Posterior vena cava (tissue), 2 donors: ENCODE measurements around the gene SPOCK1. TPM values are rescaled to one million over a fixed set of nuclear protein-coding genes. Genes with fewer than 3 reads are reported as not detected.

Experiments
- DNase-seq: peaks from one replicate; pipeline ENCODE4 v3.0.0-alpha.2; 2020; ENCODE audit warnings: low spot score
- intact Hi-C, 2 donors: fragments of 100-400 bp; cut with DNase I; formaldehyde crosslinking; loops; one replicate each; pipeline versions ENCODE4 v1.14.1 to v1.14.2; 2022 to 2023
- total RNA-seq, 2 donors: library from RNA; stranded (reverse); fragmentation: NEBNext Ultra II Directional; extraction: Animal tissue kit (Norgen Biotek cat#: 25700); gene quantifications; one replicate each; pipeline ENCODE4 v1.2.1, GENCODE V29; 2021
- donor health status: DM: yes; HTN: yes; CAD: no.
- donor health status: DM: yes; HTN: yes; CAD: no.

SPOCK1 gene
- total RNA-seq, 2 donors from 2014 or later, result 100 to 106 TPM

DNA sequence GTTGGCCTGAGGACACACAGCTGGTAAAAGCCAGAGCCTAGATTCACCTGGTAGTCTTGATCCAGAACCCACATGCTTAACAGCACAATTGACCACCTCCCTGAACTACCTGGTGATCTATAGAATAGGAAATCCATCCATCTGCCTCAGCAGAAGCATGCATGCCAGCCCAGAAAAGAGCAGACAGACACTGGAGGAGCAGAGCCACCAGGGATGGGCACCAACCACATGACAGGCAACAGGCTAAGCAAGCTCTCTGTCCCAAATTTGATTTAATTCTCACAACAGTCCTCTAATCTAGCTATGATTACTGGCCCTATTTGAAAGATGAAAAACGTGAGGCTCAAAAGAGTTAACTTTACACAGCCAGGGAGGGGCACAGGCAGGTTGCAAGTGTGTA lies 208.1 kb downstream of the SPOCK1 start:
- intact Hi-C loops, result no loop called here
- no peak for DNase-seq

DNA sequence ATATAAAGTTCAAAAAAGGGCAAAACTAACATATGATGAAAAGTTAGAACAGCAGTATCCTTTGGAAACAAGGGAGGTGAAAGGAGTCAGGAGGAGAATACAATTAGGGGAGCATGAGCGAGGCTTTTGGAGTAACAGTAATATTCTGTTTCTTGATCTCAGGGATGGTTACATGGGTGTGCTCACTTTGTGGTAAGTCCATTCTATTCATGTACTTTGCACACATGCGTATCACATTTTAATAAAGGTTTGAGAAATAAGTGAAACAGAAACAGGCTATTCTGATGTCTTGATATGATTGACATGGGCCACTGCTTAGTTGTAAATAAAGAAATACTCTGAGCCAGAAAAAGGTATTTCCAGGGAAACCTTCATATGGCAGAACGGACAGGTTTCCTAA lies 208.8 kb downstream of the SPOCK1 start:
- DNase-seq, result no peak
- intact Hi-C loops, result no loop called here

GRCh38 chr5:137289856-137290255 lies 209.3 kb downstream of the SPOCK1 start:
- intact Hi-C loops, result no loop called here

DNA sequence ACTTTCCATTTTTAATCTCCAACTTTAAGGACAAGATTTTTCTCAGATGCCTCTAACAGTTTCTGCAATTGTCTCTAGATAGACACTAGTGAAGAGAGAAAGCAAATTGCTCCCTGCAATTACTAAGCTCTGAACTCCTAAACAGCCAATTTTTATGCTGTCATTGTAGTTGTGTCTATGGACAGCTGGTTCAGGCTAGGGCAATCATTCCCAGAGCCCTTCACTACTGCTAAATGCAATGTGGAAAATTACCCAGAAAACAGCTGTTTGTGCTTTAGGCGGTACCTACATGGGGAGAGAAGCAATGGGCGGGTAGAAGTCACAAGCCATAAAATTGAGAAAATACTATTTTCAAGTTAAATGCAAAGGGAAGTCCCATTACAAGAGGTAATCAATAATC lies 211.6 kb downstream of the SPOCK1 start:
- intact Hi-C loops, result no loop called here

More at GRCh38 chr5:137289856-137290255, 209.3 kb downstream of the SPOCK1 start:
- no peak for DNase-seq

DNA sequence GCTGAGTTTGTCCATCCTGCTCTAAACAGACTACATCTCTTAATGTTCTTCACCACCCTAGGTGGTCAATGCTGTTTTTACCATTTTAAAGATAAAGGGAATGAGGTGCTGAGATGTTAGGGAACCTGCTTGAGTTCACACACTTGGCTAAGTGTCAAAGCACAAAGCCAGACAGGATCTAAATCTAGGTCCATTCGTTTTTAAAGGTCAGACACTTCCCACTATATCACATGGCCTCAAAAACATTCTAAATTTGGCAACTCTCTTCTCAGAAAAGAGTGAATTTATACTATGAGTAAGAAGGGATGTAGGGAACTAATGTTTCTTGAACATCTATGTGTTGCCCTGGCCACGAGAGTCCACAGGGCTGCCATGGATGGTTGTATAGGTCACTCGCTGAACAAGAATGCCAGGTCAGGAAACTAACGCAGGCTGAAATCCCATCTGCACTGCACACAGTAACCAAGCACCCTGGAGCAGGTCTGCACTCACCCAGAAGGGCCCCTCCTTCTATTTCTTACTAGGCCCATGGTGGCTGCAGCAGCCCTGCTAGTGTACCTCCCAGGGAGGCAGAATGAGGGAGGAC lies 213.0 kb downstream of the SPOCK1 start:
- intact Hi-C loops, result no loop called here
- DNase-seq, result no peak

More for the DNA sequence above, 211.6 kb downstream of the SPOCK1 start:
- DNase-seq, result no peak

GRCh38 chr5:137283801-137284200 lies 215.3 kb downstream of the SPOCK1 start:
- intact Hi-C loops, result no loop called here
- DNase-seq, result no peak

DNA sequence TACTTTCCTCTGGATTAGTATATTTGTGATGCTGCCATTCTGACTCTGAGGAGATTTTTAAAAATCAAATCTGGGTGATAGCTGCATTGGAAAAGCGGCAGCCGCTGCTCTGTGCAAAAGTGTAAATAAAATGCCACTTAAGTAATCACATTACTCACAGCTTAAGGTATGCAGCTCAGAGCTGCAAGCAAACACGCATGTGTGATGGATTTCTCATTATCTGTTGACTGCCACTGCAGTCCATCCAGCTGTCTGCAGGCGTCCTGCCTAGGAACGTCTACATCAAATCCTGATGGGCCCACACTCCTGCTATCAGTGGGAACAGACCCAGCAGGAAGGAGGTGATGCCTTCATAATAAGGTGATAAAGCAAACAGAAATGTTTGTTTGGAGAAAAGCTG lies 216.9 kb downstream of the SPOCK1 start:
- intact Hi-C loops, result no loop called here
- no peak for DNase-seq

DNA sequence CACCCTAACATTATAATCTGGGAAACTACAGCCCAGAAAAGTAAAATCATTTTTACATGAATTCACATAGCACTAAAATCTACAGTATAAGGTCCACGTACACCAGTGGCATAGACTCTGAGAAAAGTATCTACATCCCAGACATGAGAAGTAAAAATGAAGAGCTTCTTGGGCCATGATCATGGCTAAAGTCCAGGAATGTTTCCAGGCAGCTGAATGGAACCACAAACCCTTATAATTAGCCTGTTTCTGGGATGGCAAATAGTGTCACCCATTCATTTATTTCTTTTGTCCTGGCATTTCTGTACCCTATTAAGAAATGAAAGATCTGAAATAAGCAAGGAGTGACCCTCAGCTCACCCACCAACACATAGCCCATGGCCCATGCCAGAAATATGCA lies 217.9 kb downstream of the SPOCK1 start:
- intact Hi-C loops, result no loop called here
- no peak for DNase-seq

DNA sequence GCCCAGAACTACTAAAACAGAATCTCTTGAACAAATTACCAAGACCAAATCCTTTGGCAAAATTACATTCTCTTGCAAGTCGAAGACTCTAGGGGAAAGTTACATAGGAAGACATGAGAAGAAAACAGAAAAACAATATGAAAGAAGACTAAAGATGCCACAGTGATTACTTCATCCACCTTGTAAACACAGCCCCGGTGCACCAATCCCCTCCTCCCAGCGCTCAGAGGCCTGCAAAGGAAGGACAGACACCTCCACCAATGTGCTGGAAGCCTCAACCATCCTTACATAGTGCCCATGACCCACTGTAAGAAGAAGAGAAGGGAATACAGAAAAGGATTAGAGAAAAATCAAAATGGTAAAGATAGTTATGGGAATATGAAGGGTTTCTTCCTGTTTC lies 218.5 kb downstream of the SPOCK1 start:
- intact Hi-C loops, result no loop called here
- no peak for DNase-seq

GRCh38 chr5:137279521-137280231 lies 219.4 kb downstream of the SPOCK1 start:
- no peak for DNase-seq
- intact Hi-C loops, result loop anchor here in 1 of 2 donors (5.0 kb wide), 1 partner anchor 212 kb away; no protein-coding TSS in a partner anchor

DNA sequence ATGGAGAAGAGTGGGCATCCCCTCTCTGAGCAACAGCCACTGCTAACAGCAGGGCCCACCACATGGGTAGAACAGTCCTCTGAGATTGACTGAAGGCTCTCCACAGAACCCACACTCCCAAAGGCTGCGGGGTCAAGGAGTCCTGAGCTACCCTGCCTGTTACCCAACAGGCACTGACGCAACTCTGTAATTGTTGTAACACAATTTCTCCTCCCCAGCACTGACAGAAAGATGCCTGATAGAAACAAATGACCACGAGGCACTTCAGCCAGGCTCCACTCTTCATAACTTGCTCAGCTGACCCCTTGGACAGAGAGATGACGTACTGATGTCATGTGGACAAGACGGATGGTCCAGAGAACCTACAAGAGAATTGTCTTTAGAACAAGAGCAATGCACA lies 220.7 kb downstream of the SPOCK1 start:
- no peak for DNase-seq
- intact Hi-C loops, result loop anchor here in 1 of 2 donors (5.0 kb wide), 1 partner anchor 211 kb away; no protein-coding TSS in a partner anchor

- intact Hi-C loops, result loop anchor here in 1 of 2 donors (5.0 kb wide), 1 partner anchor 208 kb away; no protein-coding TSS in a partner anchor
- DNase-seq, result no peak
Observed at GRCh38 chr5:137275083-137275482, 224.0 kb downstream of the SPOCK1 start.

- DNase-seq, result no peak
- intact Hi-C loops, result no loop called here
Observed at GRCh38 chr5:137273511-137273910, 225.6 kb downstream of the SPOCK1 start.

DNA sequence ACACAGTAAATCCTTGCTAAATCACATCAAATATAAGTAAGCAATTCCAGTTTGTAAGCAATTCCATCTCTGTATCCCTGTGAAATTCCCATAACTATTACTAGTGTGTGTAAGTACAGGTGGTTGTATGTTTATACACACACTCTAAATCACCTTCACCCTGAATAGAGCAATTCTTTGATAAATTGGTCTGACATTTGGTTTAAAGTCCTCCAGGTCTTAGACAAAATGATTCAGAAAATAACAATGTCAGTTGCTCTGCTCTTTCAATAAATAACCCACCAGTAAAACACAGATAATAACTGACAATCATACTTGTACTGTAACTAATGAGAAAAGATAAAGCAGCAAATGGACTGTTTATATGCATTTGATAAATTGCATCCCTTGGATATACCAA lies 226.3 kb downstream of the SPOCK1 start:
- DNase-seq, result no peak
- intact Hi-C loops, result no loop called here

DNA sequence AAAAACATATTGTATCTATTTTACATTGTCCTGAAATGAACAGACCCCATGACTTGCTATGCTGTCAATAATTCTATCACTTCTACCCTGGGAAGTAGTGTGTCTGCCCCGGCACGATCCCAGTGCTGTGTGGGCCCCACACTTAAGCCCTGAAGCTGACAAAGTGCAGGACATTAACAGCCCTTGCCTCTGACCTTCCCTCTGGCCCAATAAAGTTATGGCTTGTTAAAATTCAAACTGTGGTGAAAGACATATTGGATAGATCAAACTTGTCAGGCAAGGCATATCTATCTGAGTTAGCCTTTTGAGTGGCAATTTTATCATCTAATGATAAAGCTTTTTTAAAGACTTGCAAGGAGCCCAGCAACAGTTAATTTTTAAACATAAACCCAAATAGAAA lies 229.2 kb downstream of the SPOCK1 start:
- intact Hi-C loops, result no loop called here
- DNase-seq, result no peak

DNA sequence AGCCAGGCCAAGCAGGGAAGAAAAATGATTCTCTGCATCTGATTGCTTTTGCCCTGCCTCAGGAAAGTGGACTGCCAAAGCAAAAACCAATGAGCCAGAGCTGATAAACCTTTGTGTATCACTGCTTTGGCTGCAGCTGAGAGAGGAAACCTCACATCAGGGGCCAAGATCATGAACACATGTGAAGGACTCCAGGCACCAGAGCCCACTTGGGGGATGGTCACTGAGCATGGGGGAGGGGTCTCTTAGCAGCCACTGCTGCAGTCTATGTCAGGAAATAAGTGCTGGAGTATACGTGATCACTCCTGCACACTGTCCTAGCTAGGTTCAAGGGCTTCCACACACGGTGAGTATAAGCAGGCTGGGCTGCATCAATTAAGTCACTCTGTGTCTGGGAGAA lies 229.9 kb downstream of the SPOCK1 start:
- intact Hi-C loops, result no loop called here
- DNase-seq, result no peak

GRCh38 chr5:137268646-137269045 lies 230.5 kb downstream of the SPOCK1 start:
- DNase-seq, result no peak
- intact Hi-C loops, result no loop called here

DNA sequence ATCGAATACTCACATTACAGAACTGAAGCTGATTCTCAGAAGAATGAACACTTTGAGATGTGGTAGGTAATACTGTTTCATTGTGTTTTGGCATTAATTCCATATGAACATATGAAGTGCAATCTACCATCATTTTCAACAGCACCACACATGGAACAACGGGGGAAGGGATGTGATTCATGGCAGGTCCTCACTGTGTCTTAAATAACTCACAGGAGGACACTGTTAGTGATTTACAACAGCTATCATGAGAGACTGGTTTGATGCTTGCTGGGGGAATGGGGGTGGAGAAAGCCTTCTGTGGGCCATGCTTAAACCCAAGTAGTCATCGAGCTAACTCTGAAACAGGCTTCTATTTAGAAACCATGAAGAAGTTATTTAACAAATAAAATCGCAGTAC lies 232.9 kb downstream of the SPOCK1 start:
- intact Hi-C loops, result no loop called here
- DNase-seq, result no peak

- intact Hi-C loops, result no loop called here
- no peak for DNase-seq
Observed at GRCh38 chr5:137265457-137265856, 233.7 kb downstream of the SPOCK1 start.

DNA sequence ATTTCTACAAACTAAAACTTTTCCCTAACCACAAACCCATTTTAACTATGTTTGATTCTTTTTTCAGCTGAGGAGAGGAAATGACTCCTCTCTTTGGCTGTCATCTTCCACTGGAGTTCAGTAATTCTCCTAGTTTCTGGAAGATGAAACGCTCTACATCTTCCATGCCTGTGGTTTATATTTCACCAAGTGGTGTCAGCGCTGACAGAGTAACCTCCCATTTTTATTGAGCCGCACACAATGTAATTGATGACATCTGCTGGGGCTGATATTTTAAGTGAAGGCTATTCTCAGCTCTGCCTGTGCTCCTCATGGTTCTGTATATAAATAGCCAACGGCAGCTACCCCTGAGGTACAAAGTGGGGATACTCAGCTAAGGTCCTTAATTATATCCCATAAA lies 234.6 kb downstream of the SPOCK1 start:
- intact Hi-C loops, result no loop called here
- no peak for DNase-seq

DNA sequence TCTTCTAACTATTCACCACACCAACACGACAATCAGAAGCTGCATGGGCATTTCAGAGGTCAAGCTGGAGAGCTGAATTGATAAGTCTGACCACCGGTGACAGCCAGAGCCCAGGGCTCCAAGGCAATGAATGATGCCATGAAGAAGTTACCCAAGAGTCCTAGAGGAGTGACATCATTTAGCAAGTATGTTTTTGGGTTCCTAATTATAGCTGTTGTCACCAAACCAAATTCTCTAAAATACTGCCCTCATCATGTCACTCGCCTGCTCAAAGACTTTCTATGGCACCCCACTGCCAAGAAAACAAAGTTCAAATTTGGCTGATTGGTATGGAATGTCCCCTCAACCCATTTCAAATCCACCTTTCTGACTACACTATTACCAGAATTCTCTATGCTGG lies 235.1 kb downstream of the SPOCK1 start:
- intact Hi-C loops, result no loop called here
- DNase-seq, result no peak
